ENCODE results near the gene ADD2.

DNA sequence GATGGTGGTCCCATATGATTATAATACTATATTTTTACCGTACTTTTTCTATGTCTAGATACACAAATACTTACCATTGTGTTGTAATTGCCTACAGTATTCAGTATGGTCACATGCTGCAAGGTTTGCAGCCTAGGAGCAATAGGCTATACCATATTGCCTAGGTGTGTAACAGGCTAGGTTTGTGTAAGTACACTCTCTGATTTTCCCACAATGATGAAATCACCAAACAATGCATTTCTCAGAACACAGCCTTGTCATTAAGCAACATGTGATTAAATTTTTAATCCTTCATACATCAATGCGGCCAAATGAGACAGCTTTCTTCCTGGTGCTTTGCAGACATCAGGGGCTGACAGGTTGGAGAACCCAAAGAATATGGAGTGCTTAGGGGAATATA, 37.3 kb downstream of the ADD2 start:
- TF ChIP-seq GATA2 (IDR thresholded peaks at IDR 0.05; ENCODE audit: low read depth, low read length) (no peak), GATA3 (IDR thresholded peaks at IDR 0.05; ENCODE audit: low read depth, low read length) (no peak)
